HCT116 (cell line): Measurements from ENCODE around the gene SH3GL1. TPM values are rescaled to one million over a fixed set of nuclear protein-coding genes. Genes with fewer than 3 reads are reported as not detected.
A peak's percentile ranks its signal among the peaks of the same experiment; 100 is the strongest.
"Not testable (repeated sequence)": the region's sequence is repeated elsewhere in the genome, so short reads cannot be mapped to it uniquely, and the experiment has no call there.

Experiments used
- ATAC-seq: fragments of 200-7000 bp; cut with Tn5 transposase; 2 replicates; pipeline ENCODE4 v1.9.1; 2020; ENCODE audit warnings: mild to moderate bottlenecking, moderate library complexity
- BruUV-seq: library from RNA; stranded (reverse); fragments of 400-500 nt; replicated peaks from 2 replicates; lab custom pipeline; 2021; lab: Mats Ljungman, UMichigan
- CTCF ChIA-PET: fragments of 300-600 bp; sonication (Branson Sonifier 250); formaldehyde crosslinking; loops from one replicate; lab custom pipeline; 2021; ENCODE audit warnings: antibody characterized with exemption; lab: Charles Lee
- POLR2A ChIA-PET: fragments of 300-600, 350-600 bp; sonication (Branson Sonifier 250); formaldehyde crosslinking; loops from one replicate; lab custom pipeline; 2021; ENCODE audit warnings: antibody characterized with exemption; lab: Charles Lee
- RAD21 ChIA-PET, 2 experiments: fragments of 300-600 bp; sonication (Branson Sonifier 250); formaldehyde crosslinking; loops; one replicate each; lab custom pipeline; 2023; ENCODE audit warnings: low total read pairs in 2 of 2; ENCODE audit not compliant: uncharacterized antibody in 2 of 2, unreplicated experiment in 2 of 2, low non-redundant PET in 1 of 2; lab: Charles Lee
- DNase-seq: peaks from one replicate; pipeline ENCODE4 v3.0.0-alpha.2; 2010; ENCODE audit warnings: low read depth, low spot score
- H2AFZ ChIP-seq: fragments of 200-600 bp; shearing (Covaris generic), sonication (generic); 2 replicates; pipeline ENCODE4 v1.6.1; 2017; ENCODE audit warnings: low read depth, mixed run types, mixed read lengths, antibody characterized with exemption, low read length; ENCODE audit not compliant: poor library complexity, severe bottlenecking
- H3K27ac ChIP-seq: 2 replicates; pipeline ENCODE4 v1.5.1; 2012; ENCODE audit warnings: low read depth, low read length
- H3K27me3 ChIP-seq: fragments of 200-600 bp; sonication (generic); 2 replicates; pipeline ENCODE4 v1.6.1; 2016; ENCODE audit warnings: mixed run types, low read length, mixed read lengths; ENCODE audit not compliant: insufficient read depth
- H3K36me3 ChIP-seq, 2 experiments: fragments of 200-500 bp in 1 of 2; fragments of 200-600 bp in 1 of 2; sonication (Bioruptor generic) in 1 of 2; sonication (generic) in 1 of 2; 2 replicates each; pipeline versions ENCODE4 v1.5.1 to v1.6.1; 2014 to 2016; ENCODE audit warnings: low read length in 2 of 2, inconsistent platforms in 1 of 2, mixed read lengths in 1 of 2, mixed run types in 1 of 2; ENCODE audit not compliant: insufficient read depth in 2 of 2, control insufficient read depth in 1 of 2
- H3K4me1 ChIP-seq, 2 experiments: fragments of 200-600 bp in 1 of 2; sonication (generic) in 1 of 2; 2 replicates each; pipeline versions ENCODE4 v1.5.1 to v1.6.1; 2012 to 2017; ENCODE audit warnings: low read length in 2 of 2, inconsistent platforms in 1 of 2, mild to moderate bottlenecking in 1 of 2, mixed read lengths in 1 of 2, mixed run types in 1 of 2, moderate library complexity in 1 of 2; ENCODE audit not compliant: insufficient read depth in 2 of 2, control insufficient read depth in 1 of 2
- H3K4me2 ChIP-seq: fragments of 200-600 bp; sonication (generic); 2 replicates; pipeline ENCODE4 v1.6.1; 2017; ENCODE audit warnings: mixed run types, low read length, mixed read lengths
- H3K4me3 ChIP-seq, 2 experiments: fragments of 200-600 bp in 1 of 2; sonication (generic) in 1 of 2; replicated peaks in 1 of 2; 2 replicates each; pipeline ENCODE4 v1.5.1; 2011 to 2016; ENCODE audit warnings: low read length in 2 of 2, control low read depth in 1 of 2, low read depth in 1 of 2, mild to moderate bottlenecking in 1 of 2, mixed read lengths in 1 of 2, mixed run types in 1 of 2
- H3K79me2 ChIP-seq: fragments of 200-600 bp; sonication (generic); 2 replicates; pipeline ENCODE4 v1.6.1; 2017; ENCODE audit warnings: mild to moderate bottlenecking, mixed run types, low read length, moderate library complexity, mixed read lengths; ENCODE audit not compliant: insufficient read depth
- H3K9ac ChIP-seq: fragments of 200-600 bp; sonication (generic); 2 replicates; pipeline ENCODE4 v1.6.1; 2016; ENCODE audit warnings: low read length, mixed read lengths
- H3K9me2 ChIP-seq: fragments of 200-600 bp; sonication (generic), shearing (Covaris generic); 2 replicates; pipeline ENCODE4 v1.6.1; 2017; ENCODE audit warnings: mixed run types, mild to moderate bottlenecking, moderate library complexity; ENCODE audit not compliant: insufficient read depth
- H3K9me3 ChIP-seq, 2 experiments: fragments of 200-500 bp in 1 of 2; fragments of 200-600 bp in 1 of 2; sonication (Bioruptor generic) in 1 of 2; sonication (generic) in 1 of 2; 2 replicates each; pipeline ENCODE4 v1.6.1; 2014 to 2017; ENCODE audit warnings: low read length in 2 of 2, mixed read lengths in 2 of 2, inconsistent platforms in 1 of 2, low read depth in 1 of 2, mild to moderate bottlenecking in 1 of 2, mixed run types in 1 of 2, moderate library complexity in 1 of 2; ENCODE audit not compliant: control insufficient read depth in 1 of 2, insufficient read depth in 1 of 2
- H4K20me1 ChIP-seq: fragments of 200-600 bp; sonication (generic), shearing (Covaris generic); 2 replicates; pipeline ENCODE4 v1.6.1; 2017; ENCODE audit warnings: mixed run types, mild to moderate bottlenecking, moderate library complexity; ENCODE audit not compliant: insufficient read depth
- CBX3 ChIP-seq: IDR thresholded peaks from 2 replicates; pipeline ENCODE4 v1.6.1; 2012; ENCODE audit warnings: low read depth
- EZH2 ChIP-seq: fragments of 200-600 bp; sonication (generic); IDR thresholded peaks from 2 replicates; pipeline ENCODE4 v1.6.1; 2017; ENCODE audit warnings: antibody characterized with exemption, mixed run types
- EZH2phosphoT487 ChIP-seq: fragments of 200-600 bp; IDR thresholded peaks from 2 replicates; pipeline ENCODE4 v1.6.1; 2018; ENCODE audit warnings: antibody characterized with exemption, borderline replicate concordance
- POLR2A ChIP-seq: IDR thresholded peaks from 2 replicates; pipeline ENCODE4 v1.7.0; 2011; ENCODE audit warnings: borderline replicate concordance; ENCODE audit not compliant: insufficient read depth, insufficient read length; ENCODE audit errors: extremely low read depth
- YY1 ChIP-seq: IDR thresholded peaks from 2 replicates; pipeline ENCODE4 v1.6.1; 2011; ENCODE audit warnings: low read length, low read depth, moderate library complexity, mild to moderate bottlenecking; ENCODE audit not compliant: insufficient replicate concordance; ENCODE audit errors: extremely low read depth
- ZFX ChIP-seq: fragments of 450-650 bp; IDR thresholded peaks from 2 replicates; pipeline ENCODE4 v1.6.1; 2017
- intact Hi-C: fragments of 100-400 bp; cut with micrococcal nuclease; formaldehyde crosslinking; loops from 2 replicates; pipeline ENCODE4 v1.10.0; 2022
- total RNA-seq: library from RNA; stranded (reverse); gene quantifications from one replicate; pipeline ENCODE4 v1.2.1, GENCODE V29; 2021; ENCODE audit not compliant: unreplicated experiment

The SH3GL1 gene
- total RNA-seq, 1 experiment from 2014 or later: 86.0 TPM

GRCh38 chr19:4329858-4330257 lies 70.5 kb downstream of the SH3GL1 start:
- ChIA-PET CTCF (no interaction called here), RAD21 (no interaction called here), POLR2A (no interaction called here)
- DNase-seq (no peak), ATAC-seq (no peak)
- Histone ChIP-seq H3K36me3 (no peaks in the 10 kb centered on the region), H4K20me1 (no peaks in the 10 kb centered on the region), H3K79me2 (no peaks in the 10 kb centered on the region; the same call in 1 of the 2 replicates), H3K9me2 (no peaks in the 10 kb centered on the region), H3K4me3 (no peak overlapping the region), H3K4me1 (peaks cover 7 to 20% of the 10 kb centered on the region in 2 experiments), H3K9me3 (no peaks in the 10 kb centered on the region), H3K9ac (no peak overlapping the region), H3K4me2 (0 out of 2 replicates have a peak overlapping the region, but pooled peaks have one; percentile 79), H3K27me3 (no peaks in the 10 kb centered on the region), H2AFZ (no peak overlapping the region), H3K27ac (no peak overlapping the region)
- BruUV-seq: no TSS peak
- intact Hi-C loops: no loop called here
- no peak for TF ChIP-seq CBX3
- TF ChIP-seq EZH2: no peak
- TF ChIP-seq POLR2A: no peak
- TF ChIP-seq YY1: no peak
- no peak for TF ChIP-seq EZH2phosphoT487

- Histone ChIP-seq H3K4me1 (peaks cover 7 to 20% of the 10 kb centered on the region in 2 experiments), H3K27ac (peak overlapping the region; percentile 69), H3K9ac (peak overlapping the region; percentile 81), H3K4me2 (peak overlapping the region; percentile 79), H3K4me3 (peak overlapping the region; percentile 60 to 63)
- H3K9me3 ChIP-seq, H3K79me2 ChIP-seq, POLR2A ChIA-PET, H3K9me2 ChIP-seq, DNase-seq, CTCF ChIA-PET, H2AFZ ChIP-seq, H4K20me1 ChIP-seq, H3K36me3 ChIP-seq, RAD21 ChIA-PET, H3K27me3 ChIP-seq: not testable (repeated sequence)
- BruUV-seq: TSS peak; percentile 77
- peak; percentile 1; the same call in 1 of the 2 replicates for TF ChIP-seq ZFX
- intact Hi-C loops: loop anchor here (1.0 kb wide), 1 partner anchor 45 kb away; no protein-coding TSS in a partner anchor
- peak; percentile 54 for ATAC-seq
Measured at GRCh38 chr19:4328991-4329681, 71.2 kb downstream of the SH3GL1 start.
